Measurements from ENCODE around the gene C1orf94.

- TF ChIP-seq CTCF (optimal IDR thresholded peaks at IDR 0.05 in 1 of 3, IDR thresholded peaks at IDR 0.05 in 1 of 3, conservative IDR thresholded peaks at IDR 0.05 in 1 of 3; ENCODE audit: extremely low read depth in 1 of 3, insufficient read depth in 2 of 3, low read length in 3 of 3) = no peak
- TF ChIP-seq EZH2 (IDR thresholded peaks at IDR 0.05; ENCODE audit: low read length) = no peak
These were observed 963 bp upstream of the C1orf94 start for GRCh38 chr1:34175744-34176143.

Measured in keratinocyte (primary cell).